Measurements from ENCODE around the gene NHSL2. TPM values are rescaled to one million over a fixed set of nuclear protein-coding genes. Genes with fewer than 3 reads are reported as not detected.

NHSL2 gene
- total RNA-seq, 4 donors from 2014 or later = 10.4 to 35.8 (median 13.9) TPM

DNA sequence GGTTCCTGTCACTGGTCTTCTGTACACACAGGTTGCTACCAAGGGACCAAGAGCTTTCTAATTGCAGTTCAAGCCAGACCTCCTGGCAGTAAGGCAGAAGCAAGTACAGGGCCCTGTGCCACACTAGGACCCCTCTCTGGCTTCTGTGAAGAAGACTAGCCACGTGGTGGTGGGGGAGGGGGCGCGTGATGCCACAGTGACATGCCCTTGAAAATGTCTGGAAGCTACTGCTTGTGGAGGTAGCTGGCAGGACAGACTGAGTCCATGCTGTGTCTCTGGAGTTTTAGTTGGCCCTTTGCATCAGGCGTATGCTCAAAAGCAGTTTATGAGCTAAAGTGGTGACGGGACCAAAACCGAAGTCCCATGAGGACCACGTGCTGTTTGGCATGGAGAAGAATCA is 170.2 kb downstream of the NHSL2 start:
- TF ChIP-seq, protein P1, sequence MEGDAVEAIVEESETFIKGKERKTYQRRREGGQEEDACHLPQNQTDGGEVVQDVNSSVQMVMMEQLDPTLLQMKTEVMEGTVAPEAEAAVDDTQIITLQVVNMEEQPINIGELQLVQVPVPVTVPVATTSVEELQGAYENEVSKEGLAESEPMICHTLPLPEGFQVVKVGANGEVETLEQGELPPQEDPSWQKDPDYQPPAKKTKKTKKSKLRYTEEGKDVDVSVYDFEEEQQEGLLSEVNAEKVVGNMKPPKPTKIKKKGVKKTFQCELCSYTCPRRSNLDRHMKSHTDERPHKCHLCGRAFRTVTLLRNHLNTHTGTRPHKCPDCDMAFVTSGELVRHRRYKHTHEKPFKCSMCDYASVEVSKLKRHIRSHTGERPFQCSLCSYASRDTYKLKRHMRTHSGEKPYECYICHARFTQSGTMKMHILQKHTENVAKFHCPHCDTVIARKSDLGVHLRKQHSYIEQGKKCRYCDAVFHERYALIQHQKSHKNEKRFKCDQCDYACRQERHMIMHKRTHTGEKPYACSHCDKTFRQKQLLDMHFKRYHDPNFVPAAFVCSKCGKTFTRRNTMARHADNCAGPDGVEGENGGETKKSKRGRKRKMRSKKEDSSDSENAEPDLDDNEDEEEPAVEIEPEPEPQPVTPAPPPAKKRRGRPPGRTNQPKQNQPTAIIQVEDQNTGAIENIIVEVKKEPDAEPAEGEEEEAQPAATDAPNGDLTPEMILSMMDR (IDR thresholded peaks at IDR 0.05) = no peak
- TF ChIP-seq POLR2A (IDR thresholded peaks at IDR 0.05) (no peak), EP300 (IDR thresholded peaks at IDR 0.05) (no peak), POLR2AphosphoS5 (IDR thresholded peaks at IDR 0.05) (no peak)
- Histone ChIP-seq H3K27me3 (no peaks in the 10 kb centered on the region), H3K4me1 (peaks cover 0 to 46% (median 0%) of the 10 kb centered on the region in 3 donors), H3K36me3 (no peaks in the 10 kb centered on the region), H3K9me3 (no peaks in the 10 kb centered on the region), H3K27ac (peak overlapping the region in 3 of 4 donors; percentile 51 to 69 (median 59)), H3K4me3 (peak overlapping the region in 1 of 2 donors; percentile 32)
- WGBS, 2 donors (ENCODE audit: low coverage in 1 of 2) = 70% methylated on average over 4 of the region's 7 CpGs; no CpG with 5 or more reads in 1 of the 2 donors
- no peak for ATAC-seq

DNA sequence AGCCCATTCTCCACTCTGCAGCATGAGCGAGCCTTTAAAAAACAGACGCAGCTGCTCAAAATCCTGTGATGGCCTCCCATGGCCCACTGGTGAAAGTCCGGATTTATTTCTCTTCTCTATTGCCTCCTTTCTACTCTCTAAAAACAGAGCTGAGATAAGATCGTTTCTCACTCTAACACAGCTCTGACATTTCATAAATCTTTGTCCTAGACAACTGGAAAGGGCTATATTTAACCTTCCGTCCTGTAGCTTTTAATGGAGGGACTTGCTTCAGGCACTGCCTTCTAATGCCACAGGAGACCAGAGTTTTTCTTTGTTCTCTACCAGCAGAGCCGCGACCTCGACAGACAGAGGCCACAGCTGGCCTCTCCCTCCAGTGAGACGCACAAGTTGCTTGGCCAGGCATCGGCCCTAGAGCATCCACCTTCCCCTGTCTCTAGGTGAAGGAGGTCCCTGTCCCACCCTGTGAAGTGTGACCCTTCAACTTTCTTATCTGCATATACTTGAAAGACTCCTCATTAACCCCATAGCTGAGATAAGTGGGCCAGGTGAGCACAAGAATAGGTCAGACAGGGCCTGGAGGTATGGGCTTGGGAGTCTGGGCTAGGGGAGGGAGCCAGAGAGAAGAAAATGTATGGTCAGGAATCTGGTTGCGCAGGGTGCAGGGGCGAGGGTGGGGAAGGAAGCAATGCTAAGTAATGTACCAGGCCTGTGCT is 171.1 kb downstream of the NHSL2 start:
- H3K9me3 ChIP-seq = no peaks in the 10 kb centered on the region
- peak overlapping the region in 1 of 2 donors; percentile 32 for H3K4me3 ChIP-seq
- WGBS, 2 donors (ENCODE audit: low coverage in 1 of 2) = 57 to 68% methylated on average over 3 to 4 of the region's 12 CpGs
- H3K4me1 ChIP-seq = peaks cover 0 to 46% (median 0%) of the 10 kb centered on the region in 3 donors
- H3K36me3 ChIP-seq = no peaks in the 10 kb centered on the region
- peak overlapping the region in 3 of 4 donors; percentile 51 to 69 (median 59) for H3K27ac ChIP-seq
- H3K27me3 ChIP-seq = no peaks in the 10 kb centered on the region
- no peak for ATAC-seq
- TF ChIP-seq, protein P1 (IDR thresholded peaks at IDR 0.05) = no peak
- TF ChIP-seq EP300 (IDR thresholded peaks at IDR 0.05) (no peak), POLR2A (IDR thresholded peaks at IDR 0.05) (no peak), POLR2AphosphoS5 (IDR thresholded peaks at IDR 0.05) (no peak)

DNA sequence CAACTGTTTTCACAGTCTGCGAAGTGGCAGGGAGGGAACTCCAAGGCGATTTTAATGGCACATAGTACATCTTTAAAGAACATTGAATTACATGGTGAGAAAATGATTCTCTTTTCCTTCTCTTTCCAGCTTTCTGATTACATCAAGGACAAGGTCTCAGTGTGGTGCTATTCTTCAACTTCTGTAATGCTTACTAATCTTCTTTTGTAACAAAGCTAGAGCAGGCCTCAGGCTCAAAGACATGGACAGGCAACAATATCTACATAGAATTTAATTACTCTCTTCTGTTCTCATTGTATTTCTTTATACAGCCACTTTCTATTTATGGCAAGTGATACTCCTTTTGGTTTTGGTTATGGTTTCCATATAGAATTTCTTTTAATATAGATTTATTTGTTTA is 172.6 kb downstream of the NHSL2 start:
- H3K27me3 ChIP-seq = no peaks in the 10 kb centered on the region
- H3K36me3 ChIP-seq = no peaks in the 10 kb centered on the region
- H3K27ac ChIP-seq = no peak overlapping the region
- no peak for ATAC-seq
- H3K4me3 ChIP-seq = no peak overlapping the region
- no peaks in the 10 kb centered on the region for H3K9me3 ChIP-seq
- H3K4me1 ChIP-seq = peaks cover 0 to 46% (median 0%) of the 10 kb centered on the region in 3 donors
- TF ChIP-seq POLR2AphosphoS5 (IDR thresholded peaks at IDR 0.05) (no peak), POLR2A (IDR thresholded peaks at IDR 0.05) (no peak), EP300 (IDR thresholded peaks at IDR 0.05) (no peak)
- TF ChIP-seq, protein P1 (IDR thresholded peaks at IDR 0.05) = no peak
- WGBS, 2 donors (ENCODE audit: low coverage in 1 of 2) = 63% methylated on average over 2 of the region's 2 CpGs; no CpG with 5 or more reads in 1 of the 2 donors

DNA sequence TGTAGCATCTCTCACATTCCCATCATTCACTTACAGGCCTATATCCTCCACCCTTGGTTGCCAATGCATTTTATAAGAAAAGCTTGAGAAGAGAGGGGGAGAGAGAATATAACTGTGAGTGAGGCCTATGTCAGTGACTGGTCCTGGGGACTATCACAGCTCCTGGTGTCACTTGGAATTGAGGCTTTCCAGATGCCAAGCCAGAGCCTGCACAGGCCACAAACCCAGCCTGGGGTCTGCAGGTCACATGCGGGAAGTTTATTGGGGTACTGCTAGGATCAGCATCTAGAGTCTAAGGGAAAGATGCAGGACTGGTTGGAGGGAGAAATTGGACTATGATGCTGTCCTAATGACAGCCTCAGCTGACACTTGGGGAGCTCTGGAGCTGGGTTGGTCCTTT is 173.5 kb downstream of the NHSL2 start:
- TF ChIP-seq POLR2AphosphoS5 (IDR thresholded peaks at IDR 0.05) = no peak
- TF ChIP-seq, protein P1 (IDR thresholded peaks at IDR 0.05) = no peak
- no peak for TF ChIP-seq POLR2A (IDR thresholded peaks at IDR 0.05)
- TF ChIP-seq EP300 (IDR thresholded peaks at IDR 0.05) = no peak

DNA sequence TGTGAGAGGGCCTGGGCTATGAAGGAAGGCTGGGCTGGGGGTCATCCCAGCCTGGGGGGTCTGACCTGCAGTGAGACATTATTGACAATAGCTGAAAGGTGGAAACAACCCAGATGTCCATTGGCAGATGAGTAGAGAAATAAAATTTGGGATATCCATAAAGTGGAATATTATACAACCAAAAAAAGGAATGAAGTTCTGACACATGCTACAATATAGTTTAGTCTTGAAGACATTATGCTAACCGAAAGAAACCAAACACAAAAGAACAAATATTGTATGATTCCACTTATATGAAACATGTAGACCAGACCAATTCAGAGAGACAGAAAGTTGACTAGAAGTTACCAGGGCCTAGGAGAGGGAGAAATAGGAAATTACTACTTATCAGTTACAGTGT is 176.3 kb downstream of the NHSL2 start:
- no peak for ATAC-seq
- Histone ChIP-seq H3K4me3 (no peak overlapping the region), H3K27me3 (no peaks in the 10 kb centered on the region), H3K9me3 (no peaks in the 10 kb centered on the region), H3K36me3 (no peaks in the 10 kb centered on the region), H3K4me1 (peaks cover 0 to 19% (median 0%) of the 10 kb centered on the region in 3 donors), H3K27ac (no peak overlapping the region)
- TF ChIP-seq, protein P1 (IDR thresholded peaks at IDR 0.05) = no peak
- TF ChIP-seq POLR2AphosphoS5 (IDR thresholded peaks at IDR 0.05) = no peak
- no peak for TF ChIP-seq POLR2A (IDR thresholded peaks at IDR 0.05)
- TF ChIP-seq EP300 (IDR thresholded peaks at IDR 0.05) = no peak
- WGBS, 2 donors (ENCODE audit: low coverage in 1 of 2) = 100% methylated on average over 1 of the region's 1 CpG; no CpG with 5 or more reads in 1 of the 2 donors

More for the DNA sequence above, 173.5 kb downstream of the NHSL2 start:
- Histone ChIP-seq H3K27ac (no peak overlapping the region), H3K4me1 (peaks cover 0 to 38% (median 0%) of the 10 kb centered on the region in 3 donors), H3K4me3 (no peak overlapping the region), H3K27me3 (no peaks in the 10 kb centered on the region), H3K9me3 (no peaks in the 10 kb centered on the region), H3K36me3 (no peaks in the 10 kb centered on the region)
- no peak for ATAC-seq
- WGBS, 2 donors (ENCODE audit: low coverage in 1 of 2) = 86 to 100% methylated on average over 1 of the region's 1 CpG

All from gastroesophageal sphincter (tissue), 4 donors.